Activated naive CD8-positive, alpha-beta T cell treated with anti-CD3 and anti-CD28 coated beads for 36 hours (primary cell): ENCODE results near the gene KRTAP20-1. TPM values are rescaled to one million over a fixed set of nuclear protein-coding genes. Genes with fewer than 3 reads are reported as not detected.

ENCODE experiments used
- DNase-seq: peaks from one replicate; pipeline ENCODE4 v3.0.0; 2021
- H3K27ac Mint-ChIP-seq: one replicate; pipeline ENCODE4 v1.8.0; 2022; ENCODE audit warnings: mild to moderate bottlenecking, moderate library complexity, mixed read lengths
- H3K27me3 Mint-ChIP-seq: one replicate; pipeline ENCODE4 v1.8.0; 2022; ENCODE audit warnings: mild to moderate bottlenecking, mixed read lengths
- H3K36me3 Mint-ChIP-seq: one replicate; pipeline ENCODE4 v1.8.0; 2021; ENCODE audit warnings: mild to moderate bottlenecking, mixed read lengths
- H3K4me1 Mint-ChIP-seq: one replicate; pipeline ENCODE4 v1.8.0; 2021; ENCODE audit warnings: mixed read lengths
- H3K4me3 Mint-ChIP-seq: one replicate; pipeline ENCODE4 v1.8.0; 2022; ENCODE audit warnings: mild to moderate bottlenecking, moderate library complexity, mixed read lengths
- H3K9me3 Mint-ChIP-seq: one replicate; pipeline ENCODE4 v1.8.0; 2022; ENCODE audit warnings: mixed read lengths
- total RNA-seq, 2 experiments: library from RNA; stranded (reverse); gene quantifications; one replicate each; pipeline ENCODE4 v1.2.3, GENCODE V29; 2021

KRTAP20-1 gene, protein sequence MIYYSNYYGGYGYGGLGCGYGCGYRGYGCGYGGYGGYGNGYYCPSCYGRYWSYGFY
- not detected for total RNA-seq

DNA sequence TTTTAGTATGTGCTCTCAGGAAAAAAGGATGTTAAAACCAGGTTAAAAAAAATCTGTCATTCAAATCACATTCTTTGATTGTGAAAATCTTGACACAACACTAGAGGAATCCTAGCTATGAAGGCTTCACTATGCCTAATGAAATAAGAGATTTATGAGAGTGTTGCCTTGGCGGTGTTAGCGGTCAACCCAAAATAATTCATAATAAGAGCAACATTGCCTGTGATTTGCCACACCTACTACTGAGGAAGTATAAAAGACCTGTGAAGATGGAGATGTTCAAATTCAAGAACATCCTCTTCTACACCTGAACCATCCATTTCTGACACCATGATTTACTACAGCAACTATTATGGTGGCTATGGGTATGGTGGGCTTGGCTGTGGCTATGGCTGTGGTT is at the start of gene KRTAP20-1:
Gene KRTAP20-1 (plus strand): TSS at position 301 of the 400 bp plus-strand sequence. CDS start 30 bp downstream, at position 331.
- no peaks in the 10 kb centered on the region for H3K27me3 Mint-ChIP-seq
- H3K36me3 Mint-ChIP-seq: no peaks in the 10 kb centered on the region
- H3K9me3 Mint-ChIP-seq: peaks cover 2% of the 10 kb centered on the region
- DNase-seq: no peak
- no peak within 1 kb of the TSS for H3K4me3 Mint-ChIP-seq
- no peak within 1 kb of the TSS for H3K27ac Mint-ChIP-seq
- H3K4me1 Mint-ChIP-seq: no peaks in the 10 kb centered on the region

DNA sequence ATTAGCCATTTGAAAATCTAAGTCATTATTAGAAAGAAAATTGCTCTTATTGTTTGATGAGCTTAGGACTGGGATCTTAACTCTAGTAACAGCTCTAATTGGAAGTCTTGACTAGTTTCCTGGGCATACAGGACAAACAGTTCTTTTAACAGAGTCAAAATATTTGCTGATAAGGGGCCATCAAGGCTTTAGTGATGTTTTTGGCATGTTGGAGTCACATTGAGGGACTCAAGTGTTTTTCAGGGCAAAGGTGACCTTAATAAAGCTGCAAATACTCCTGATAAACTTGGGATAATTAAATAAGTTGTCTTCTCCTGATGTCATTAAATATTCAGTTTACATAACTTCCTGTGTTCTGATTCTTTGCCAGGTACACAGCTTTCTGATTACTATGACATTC is 48.6 kb upstream of the KRTAP20-1 start:
- no peaks in the 10 kb centered on the region for H3K4me1 Mint-ChIP-seq
- no peaks in the 10 kb centered on the region for H3K27me3 Mint-ChIP-seq
- no peak overlapping the region for H3K4me3 Mint-ChIP-seq
- no peak for DNase-seq
- H3K27ac Mint-ChIP-seq: no peak overlapping the region
- H3K9me3 Mint-ChIP-seq: no peaks in the 10 kb centered on the region
- H3K36me3 Mint-ChIP-seq: no peaks in the 10 kb centered on the region

DNA sequence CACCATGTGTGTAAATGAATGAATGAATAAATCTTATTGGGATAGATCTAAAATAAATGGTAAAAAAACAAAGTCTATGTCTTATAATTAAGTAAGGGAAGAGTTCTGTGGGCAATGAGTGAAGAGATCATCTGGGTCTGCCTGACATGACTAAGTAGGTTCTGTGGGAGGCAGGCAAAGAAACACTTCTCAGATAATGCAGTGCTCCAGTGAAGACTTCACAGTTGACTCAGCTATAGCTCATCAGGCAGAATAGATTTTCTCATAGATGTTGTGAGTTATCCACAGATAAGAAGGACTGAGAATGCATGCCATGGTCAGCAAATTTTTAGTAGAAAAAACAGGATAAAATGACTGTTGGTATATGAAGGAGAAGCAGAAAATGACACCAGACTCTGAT is 38.5 kb upstream of the KRTAP20-1 start:
- no peaks in the 10 kb centered on the region for H3K4me1 Mint-ChIP-seq
- H3K27ac Mint-ChIP-seq: no peak overlapping the region
- DNase-seq: no peak
- no peaks in the 10 kb centered on the region for H3K36me3 Mint-ChIP-seq
- H3K27me3 Mint-ChIP-seq: peaks cover 3% of the 10 kb centered on the region
- H3K4me3 Mint-ChIP-seq: no peak overlapping the region
- no peaks in the 10 kb centered on the region for H3K9me3 Mint-ChIP-seq

DNA sequence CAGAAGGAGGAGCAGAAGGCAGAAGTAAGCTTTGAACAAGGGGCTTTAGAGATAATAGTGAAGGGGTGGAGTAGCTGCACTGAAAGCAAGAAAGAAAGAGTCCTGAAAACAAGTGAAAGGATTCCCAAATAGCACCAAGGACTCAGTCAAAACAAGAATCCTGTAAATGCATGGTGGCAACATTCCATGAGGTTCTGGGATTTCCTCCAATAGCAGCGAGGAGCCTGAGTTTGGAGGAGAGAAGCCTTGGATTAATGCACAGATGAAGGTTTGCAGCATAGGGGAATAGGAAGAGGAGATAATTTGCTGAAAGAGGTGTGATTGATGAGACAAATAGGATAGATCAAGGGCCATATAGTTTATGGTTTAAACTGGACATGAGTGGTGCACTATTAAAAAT is 36.9 kb upstream of the KRTAP20-1 start:
- no peaks in the 10 kb centered on the region for H3K36me3 Mint-ChIP-seq
- peaks cover 1% of the 10 kb centered on the region for H3K9me3 Mint-ChIP-seq
- H3K27me3 Mint-ChIP-seq: peaks cover 3% of the 10 kb centered on the region
- no peak overlapping the region for H3K4me3 Mint-ChIP-seq
- DNase-seq: no peak
- H3K27ac Mint-ChIP-seq: no peak overlapping the region
- no peaks in the 10 kb centered on the region for H3K4me1 Mint-ChIP-seq

DNA sequence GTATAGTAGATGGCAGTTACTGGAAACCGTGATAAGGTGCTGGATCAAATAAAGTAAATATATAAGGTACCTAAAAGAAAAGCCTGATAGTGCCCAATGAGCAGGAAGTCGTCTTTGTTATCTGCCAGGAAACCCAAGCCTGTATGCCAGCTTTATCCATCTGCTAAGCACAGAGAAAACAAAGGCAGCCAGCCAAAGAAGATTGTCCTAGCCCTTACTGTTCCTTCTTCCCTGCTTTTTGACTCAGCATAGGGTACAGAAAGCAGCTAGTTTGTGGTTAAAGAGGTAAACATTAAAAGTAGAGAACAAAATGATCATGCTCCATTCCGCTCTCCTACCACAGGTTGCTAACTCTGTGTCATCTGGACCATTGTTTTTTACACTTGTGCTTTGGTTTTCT is 36.1 kb upstream of the KRTAP20-1 start:
- H3K36me3 Mint-ChIP-seq: no peaks in the 10 kb centered on the region
- no peak for DNase-seq
- H3K4me3 Mint-ChIP-seq: no peak overlapping the region
- H3K4me1 Mint-ChIP-seq: no peaks in the 10 kb centered on the region
- no peak overlapping the region for H3K27ac Mint-ChIP-seq
- peaks cover 1% of the 10 kb centered on the region for H3K9me3 Mint-ChIP-seq
- H3K27me3 Mint-ChIP-seq: peaks cover 7% of the 10 kb centered on the region

DNA sequence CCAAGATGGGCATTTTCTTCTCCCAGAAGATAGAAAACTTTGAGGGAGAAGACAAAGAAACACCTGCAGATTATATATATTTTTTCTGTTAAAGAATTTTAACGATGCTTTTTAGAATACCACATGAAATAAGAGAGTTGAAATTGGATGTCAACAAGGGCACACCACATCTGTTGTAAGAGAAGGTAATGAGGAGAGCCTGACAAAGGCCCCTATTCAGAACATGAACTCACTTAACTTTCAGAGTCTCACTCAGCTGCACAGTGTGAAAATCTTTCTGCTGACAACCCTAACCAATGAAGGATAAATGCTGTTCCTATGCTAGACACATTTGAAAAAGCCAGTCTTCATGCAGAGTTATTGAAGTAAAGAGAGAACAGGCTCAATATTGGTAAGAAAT is 33.4 kb upstream of the KRTAP20-1 start:
- Mint-ChIP-seq H3K27me3 (peaks cover 4% of the 10 kb centered on the region), H3K9me3 (peaks cover 1% of the 10 kb centered on the region), H3K27ac (no peak overlapping the region), H3K4me3 (no peak overlapping the region), H3K36me3 (no peaks in the 10 kb centered on the region), H3K4me1 (no peaks in the 10 kb centered on the region)
- no peak for DNase-seq

DNA sequence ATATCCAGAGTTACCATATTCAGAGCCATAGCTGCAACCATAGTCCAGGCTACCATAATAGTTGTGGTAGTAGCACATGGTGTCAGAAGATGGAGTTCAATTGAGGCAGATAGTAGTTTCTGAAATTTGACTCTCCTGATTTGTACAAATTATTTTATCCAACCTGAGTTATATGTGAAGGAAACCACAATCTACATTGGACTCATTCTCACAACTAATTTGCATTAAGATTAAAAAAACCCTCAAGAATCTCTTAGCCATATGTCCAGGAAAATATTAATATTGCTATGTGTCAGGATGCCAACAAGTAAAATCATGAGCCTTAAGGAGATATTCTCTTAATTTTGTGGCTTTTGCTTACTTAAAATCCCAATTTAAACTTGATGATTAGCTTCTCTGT is 25.9 kb upstream of the KRTAP20-1 start, which contains the start of gene KRTAP22-2:
Gene KRTAP22-2 (minus strand): TSS at position 101 of the 400 bp plus-strand sequence.
- Mint-ChIP-seq H3K27me3 (no peaks in the 10 kb centered on the region), H3K4me3 (no peak within 1 kb of the TSS), H3K27ac (no peak within 1 kb of the TSS), H3K9me3 (no peaks in the 10 kb centered on the region), H3K4me1 (peaks cover 2% of the 10 kb centered on the region), H3K36me3 (no peaks in the 10 kb centered on the region)
- DNase-seq: no peak

DNA sequence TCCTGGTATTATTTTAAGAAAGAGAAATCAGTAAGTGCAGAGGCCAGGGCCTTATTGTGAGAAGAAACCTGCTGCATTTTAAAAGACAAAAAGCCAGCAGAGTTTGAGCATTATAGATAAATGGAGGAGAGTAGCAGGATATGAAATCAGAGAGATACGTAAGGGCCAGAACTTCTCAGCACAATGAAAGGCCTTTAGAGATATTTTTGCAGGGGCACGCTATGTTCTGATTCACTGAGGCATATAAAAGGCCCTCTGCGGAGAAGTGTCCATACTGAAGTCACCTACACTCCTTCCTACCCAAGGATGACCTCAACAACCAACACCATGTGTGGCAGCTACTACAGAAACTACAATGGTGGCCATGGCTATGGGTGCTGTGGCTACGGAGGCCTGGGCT is 24.1 kb upstream of the KRTAP20-1 start, which contains the start of gene KRTAP6-3:
Gene KRTAP6-3 (plus strand): TSS at position 301 of the 400 bp plus-strand sequence. CDS start 6 bp downstream, at position 307.
- Mint-ChIP-seq H3K27ac (no peak within 1 kb of the TSS), H3K4me1 (peaks cover 2% of the 10 kb centered on the region), H3K27me3 (no peaks in the 10 kb centered on the region), H3K9me3 (no peaks in the 10 kb centered on the region), H3K36me3 (no peaks in the 10 kb centered on the region), H3K4me3 (no peak within 1 kb of the TSS)
- DNase-seq: no peak

DNA sequence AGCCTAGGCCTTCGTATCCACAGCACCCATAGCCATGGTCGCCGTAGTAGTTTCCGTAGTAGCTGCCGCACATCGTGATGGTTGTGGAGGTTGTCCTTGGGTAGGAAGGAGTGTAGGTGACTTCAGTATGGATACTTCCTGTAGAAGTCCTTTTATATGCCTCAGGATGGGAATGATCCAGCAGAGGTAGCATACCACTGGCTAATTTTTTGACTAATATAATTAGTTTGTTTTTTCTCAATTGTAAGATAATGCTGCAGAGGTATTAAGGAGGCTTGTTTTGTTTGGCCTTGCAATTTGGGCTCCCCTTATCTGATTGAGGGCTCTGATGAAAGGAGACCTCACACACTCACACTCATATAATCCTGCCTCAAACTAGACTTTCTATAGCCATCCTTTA is 17.4 kb upstream of the KRTAP20-1 start, which contains the start of gene KRTAP6-2:
Gene KRTAP6-2 (minus strand): TSS at position 101 of the 400 bp plus-strand sequence. CDS start 28 bp downstream, at position 73.
- no peak within 1 kb of the TSS for H3K4me3 Mint-ChIP-seq
- H3K9me3 Mint-ChIP-seq: no peaks in the 10 kb centered on the region
- no peaks in the 10 kb centered on the region for H3K36me3 Mint-ChIP-seq
- DNase-seq: no peak
- no peak within 1 kb of the TSS for H3K27ac Mint-ChIP-seq
- H3K4me1 Mint-ChIP-seq: no peaks in the 10 kb centered on the region
- H3K27me3 Mint-ChIP-seq: peaks cover 5% of the 10 kb centered on the region

DNA sequence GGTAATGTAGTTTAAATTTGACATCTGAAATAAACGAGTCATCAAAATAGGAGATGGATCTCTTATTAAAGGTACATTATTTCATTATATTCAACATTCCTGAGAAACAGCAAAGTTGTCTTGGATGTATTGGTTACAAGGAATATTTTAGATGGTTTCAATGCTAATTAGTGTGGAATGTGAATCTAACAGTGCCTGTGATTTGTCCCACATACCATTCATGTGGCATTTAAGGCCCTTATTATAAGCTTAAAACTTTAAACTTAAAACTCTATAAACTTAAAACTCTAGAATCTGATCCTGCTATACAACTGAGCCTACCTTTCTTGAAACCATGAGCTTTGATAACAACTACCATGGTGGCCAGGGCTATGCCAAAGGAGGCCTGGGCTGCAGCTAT is 15.4 kb upstream of the KRTAP20-1 start, which contains the start of gene KRTAP22-1:
Gene KRTAP22-1 (plus strand): TSS at position 301 of the 400 bp plus-strand sequence.
- H3K36me3 Mint-ChIP-seq: no peaks in the 10 kb centered on the region
- H3K4me3 Mint-ChIP-seq: no peak within 1 kb of the TSS
- no peaks in the 10 kb centered on the region for H3K4me1 Mint-ChIP-seq
- no peak within 1 kb of the TSS for H3K27ac Mint-ChIP-seq
- no peaks in the 10 kb centered on the region for H3K9me3 Mint-ChIP-seq
- DNase-seq: no peak
- peaks cover 5% of the 10 kb centered on the region for H3K27me3 Mint-ChIP-seq

DNA sequence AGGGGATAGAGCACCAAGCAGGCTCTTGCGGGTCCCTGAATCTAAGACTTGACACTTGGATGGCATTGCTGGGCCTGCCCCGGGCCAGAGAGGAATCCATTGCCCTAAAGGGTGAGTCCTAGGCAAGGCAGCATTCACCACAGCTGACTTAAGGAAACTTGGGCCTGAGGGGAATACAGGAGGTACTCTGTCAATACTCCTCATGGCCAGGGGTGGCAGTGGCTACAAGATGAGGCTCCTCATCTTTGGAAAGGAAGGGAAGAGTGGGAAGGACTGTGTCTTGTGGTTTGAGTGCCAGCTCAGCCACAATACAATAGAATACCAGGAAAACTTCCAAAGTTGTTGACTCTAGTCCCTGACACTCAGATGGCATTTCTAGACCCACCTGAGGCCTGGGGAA is 10.3 kb upstream of the KRTAP20-1 start:
- Mint-ChIP-seq H3K9me3 (peaks cover 2% of the 10 kb centered on the region), H3K27ac (no peak overlapping the region), H3K27me3 (peaks cover 7% of the 10 kb centered on the region), H3K36me3 (no peaks in the 10 kb centered on the region), H3K4me1 (no peaks in the 10 kb centered on the region), H3K4me3 (no peak overlapping the region)
- no peak for DNase-seq

DNA sequence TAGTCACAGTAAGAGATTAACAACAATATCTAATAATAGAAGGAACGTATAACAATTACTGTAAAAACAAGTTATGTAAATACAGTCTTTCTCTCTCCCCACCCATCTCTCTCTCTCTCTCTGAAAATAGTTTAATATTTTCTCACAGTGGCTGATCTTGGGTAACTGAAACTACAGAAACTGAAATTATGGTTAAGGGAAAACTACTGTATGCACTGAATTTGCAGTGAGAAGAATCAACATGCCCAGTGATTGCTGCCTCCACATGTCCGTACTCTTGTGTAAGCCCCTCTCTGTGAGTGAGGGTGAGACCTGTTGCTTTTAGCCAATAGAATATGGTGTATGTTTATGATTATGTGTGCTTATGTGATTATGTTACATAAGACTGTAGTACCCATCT is 4.1 kb upstream of the KRTAP20-1 start:
- no peaks in the 10 kb centered on the region for H3K36me3 Mint-ChIP-seq
- no peak overlapping the region for H3K4me3 Mint-ChIP-seq
- H3K9me3 Mint-ChIP-seq: peaks cover 6% of the 10 kb centered on the region
- H3K27me3 Mint-ChIP-seq: peaks cover 2% of the 10 kb centered on the region
- no peaks in the 10 kb centered on the region for H3K4me1 Mint-ChIP-seq
- H3K27ac Mint-ChIP-seq: no peak overlapping the region
- no peak for DNase-seq

DNA sequence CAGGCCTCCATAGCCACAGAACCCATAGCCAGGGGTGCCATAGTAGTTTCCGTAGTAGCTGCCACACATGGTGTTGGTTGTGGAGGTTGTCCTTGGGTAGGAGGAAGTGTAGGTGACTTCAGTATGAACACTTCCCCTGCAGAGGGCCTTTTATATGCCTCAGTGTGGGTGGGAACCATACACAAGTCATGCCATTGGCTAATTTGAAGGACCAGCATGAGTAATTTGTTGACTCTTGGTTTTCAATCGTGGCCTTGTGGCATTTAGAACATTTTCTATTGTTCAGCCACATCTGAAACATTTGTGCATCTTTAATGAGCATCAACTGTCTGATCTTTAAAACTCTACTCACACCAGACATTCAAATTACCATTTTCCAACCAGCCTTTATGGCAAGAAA is 2.4 kb upstream of the KRTAP20-1 start, which contains the start of gene KRTAP6-1:
Gene KRTAP6-1 (minus strand): TSS at position 95 of the 400 bp plus-strand sequence. CDS start 26 bp downstream, at position 69.
- Mint-ChIP-seq H3K4me3 (no peak within 1 kb of the TSS), H3K36me3 (no peaks in the 10 kb centered on the region), H3K4me1 (no peaks in the 10 kb centered on the region), H3K27me3 (no peaks in the 10 kb centered on the region), H3K27ac (no peak within 1 kb of the TSS), H3K9me3 (peaks cover 6% of the 10 kb centered on the region)
- DNase-seq: no peak

DNA sequence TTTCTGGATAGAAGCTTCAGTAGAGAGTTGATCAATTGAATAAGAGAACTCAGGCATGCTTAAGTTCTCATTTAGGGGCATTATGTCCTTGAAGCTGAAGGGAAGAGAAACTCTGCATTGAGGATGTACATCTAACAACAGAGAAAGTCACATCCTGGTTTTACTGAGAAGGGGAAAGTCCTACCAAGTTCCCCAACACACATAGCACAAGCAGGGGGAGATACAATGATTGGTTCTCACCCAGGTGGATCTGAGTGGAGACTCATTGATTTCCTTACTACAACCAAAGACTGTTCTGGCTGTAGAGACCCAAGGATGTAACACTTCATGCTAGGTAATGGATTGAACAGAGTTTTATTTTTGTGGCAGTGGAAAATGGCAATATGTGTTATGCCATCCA is 1.0 kb upstream of the KRTAP20-1 start:
- H3K36me3 Mint-ChIP-seq: no peaks in the 10 kb centered on the region
- no peak for DNase-seq
- H3K4me3 Mint-ChIP-seq: no peak overlapping the region
- H3K4me1 Mint-ChIP-seq: no peaks in the 10 kb centered on the region
- H3K27me3 Mint-ChIP-seq: no peaks in the 10 kb centered on the region
- H3K9me3 Mint-ChIP-seq: peaks cover 6% of the 10 kb centered on the region
- H3K27ac Mint-ChIP-seq: no peak overlapping the region

DNA sequence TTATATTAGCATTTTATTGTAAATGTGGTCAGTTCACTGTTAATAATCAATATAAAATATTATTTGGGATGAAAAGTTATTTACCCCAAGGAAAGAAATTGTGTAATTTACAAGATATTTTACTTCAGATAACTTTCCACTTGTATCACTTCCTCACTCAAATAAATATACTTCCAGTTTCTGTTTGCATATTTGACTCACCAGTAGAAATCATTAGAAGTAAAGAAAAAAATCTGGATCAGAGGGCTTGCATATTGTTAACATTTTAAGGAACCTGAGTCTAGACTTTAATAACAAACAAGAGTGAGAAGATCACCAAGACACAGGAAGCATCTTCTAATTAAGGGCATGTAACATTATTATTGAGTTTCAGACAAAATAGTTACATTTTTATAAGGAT is 3.9 kb downstream of the KRTAP20-1 start:
- Mint-ChIP-seq H3K27ac (no peak overlapping the region), H3K36me3 (no peaks in the 10 kb centered on the region), H3K4me3 (no peak overlapping the region), H3K27me3 (peaks cover 3% of the 10 kb centered on the region), H3K4me1 (no peaks in the 10 kb centered on the region), H3K9me3 (no peaks in the 10 kb centered on the region)
- DNase-seq: no peak

DNA sequence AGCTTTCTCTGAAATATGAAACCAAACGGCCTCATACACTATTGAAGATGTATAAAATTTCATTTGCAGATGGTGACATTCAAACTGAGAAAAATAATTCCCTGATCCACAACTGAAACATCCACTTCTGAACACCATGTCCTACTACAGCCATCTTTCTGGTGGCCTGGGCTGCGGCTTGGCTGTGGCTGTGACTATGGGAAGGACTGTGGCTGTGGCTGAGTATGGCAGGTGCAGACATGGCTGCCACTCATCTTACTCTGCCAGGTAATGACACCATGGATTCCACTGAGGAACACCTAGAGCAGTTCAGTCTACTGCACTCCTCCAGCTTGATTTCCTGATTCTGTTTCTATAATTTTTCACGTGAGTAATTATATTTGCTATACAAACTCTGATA is 4.3 kb downstream of the KRTAP20-1 start, which contains the start of gene KRTAP20-4:
Gene KRTAP20-4 (plus strand): TSS at position 106 of the 400 bp plus-strand sequence.
- Mint-ChIP-seq H3K36me3 (no peaks in the 10 kb centered on the region), H3K27me3 (peaks cover 3% of the 10 kb centered on the region)

More for the DNA sequence above, 4.3 kb downstream of the KRTAP20-1 start, which contains the start of gene KRTAP20-4:
- Mint-ChIP-seq H3K27ac (no peak within 1 kb of the TSS), H3K9me3 (no peaks in the 10 kb centered on the region), H3K4me3 (no peak within 1 kb of the TSS), H3K4me1 (no peaks in the 10 kb centered on the region)
- no peak for DNase-seq
